Renal pelvis (tissue), 4 donors: ENCODE results near the gene GSN. TPM values are rescaled to one million over a fixed set of nuclear protein-coding genes. Genes with fewer than 3 reads are reported as not detected.

Experiments
- DNase-seq: peaks from one replicate; pipeline ENCODE4 v3.0.0-alpha.2; 2013
- polyA plus RNA-seq, 3 donors: library from polyadenylated mRNA; unstranded; fragments of 120-200 nt; gene quantifications; one replicate each; pipeline ENCODE4 v1.2.1, GENCODE V29; 2013; ENCODE audit not compliant: insufficient read length in 3 of 3

The GSN gene
- polyA plus RNA-seq, 3 donors: 147 to 225 (median 173) TPM

DNA sequence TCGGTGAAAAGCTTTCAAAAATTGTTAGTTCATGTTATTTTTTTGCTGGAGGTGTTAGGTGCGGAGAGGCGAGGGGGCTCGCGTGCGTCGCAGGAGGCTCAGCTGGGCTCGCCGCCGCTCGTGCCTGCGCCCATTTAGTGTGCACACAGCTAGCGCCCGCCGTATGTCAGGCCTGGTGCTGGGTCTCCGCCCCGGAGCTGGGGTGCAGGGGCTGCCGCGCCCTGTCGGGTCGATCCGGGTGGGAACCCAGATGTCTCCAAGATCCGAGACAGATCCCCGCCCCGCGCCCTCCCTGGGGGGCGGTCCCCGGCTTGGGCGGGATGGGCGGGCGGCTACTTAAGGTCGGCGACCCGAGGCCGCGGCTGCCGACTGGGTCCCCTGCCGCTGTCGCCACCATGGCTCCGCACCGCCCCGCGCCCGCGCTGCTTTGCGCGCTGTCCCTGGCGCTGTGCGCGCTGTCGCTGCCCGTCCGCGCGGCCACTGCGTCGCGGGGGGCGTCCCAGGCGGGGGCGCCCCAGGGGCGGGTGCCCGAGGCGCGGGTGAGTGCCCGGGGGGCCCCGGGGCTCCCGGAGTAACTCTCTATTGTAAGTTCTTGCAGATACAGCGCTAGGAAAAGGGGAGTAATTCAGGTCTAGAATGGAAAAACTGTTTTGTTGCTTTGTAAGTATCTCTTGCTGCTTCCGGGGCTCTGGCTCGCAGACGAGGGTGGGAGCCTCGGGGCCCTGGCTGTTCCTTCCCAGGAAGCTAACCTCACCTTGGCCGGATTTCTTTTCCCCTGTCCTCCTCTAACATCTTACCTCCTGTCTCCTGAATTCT is 31.7 kb downstream of the GSN start:
- DNase-seq: no peak

DNA sequence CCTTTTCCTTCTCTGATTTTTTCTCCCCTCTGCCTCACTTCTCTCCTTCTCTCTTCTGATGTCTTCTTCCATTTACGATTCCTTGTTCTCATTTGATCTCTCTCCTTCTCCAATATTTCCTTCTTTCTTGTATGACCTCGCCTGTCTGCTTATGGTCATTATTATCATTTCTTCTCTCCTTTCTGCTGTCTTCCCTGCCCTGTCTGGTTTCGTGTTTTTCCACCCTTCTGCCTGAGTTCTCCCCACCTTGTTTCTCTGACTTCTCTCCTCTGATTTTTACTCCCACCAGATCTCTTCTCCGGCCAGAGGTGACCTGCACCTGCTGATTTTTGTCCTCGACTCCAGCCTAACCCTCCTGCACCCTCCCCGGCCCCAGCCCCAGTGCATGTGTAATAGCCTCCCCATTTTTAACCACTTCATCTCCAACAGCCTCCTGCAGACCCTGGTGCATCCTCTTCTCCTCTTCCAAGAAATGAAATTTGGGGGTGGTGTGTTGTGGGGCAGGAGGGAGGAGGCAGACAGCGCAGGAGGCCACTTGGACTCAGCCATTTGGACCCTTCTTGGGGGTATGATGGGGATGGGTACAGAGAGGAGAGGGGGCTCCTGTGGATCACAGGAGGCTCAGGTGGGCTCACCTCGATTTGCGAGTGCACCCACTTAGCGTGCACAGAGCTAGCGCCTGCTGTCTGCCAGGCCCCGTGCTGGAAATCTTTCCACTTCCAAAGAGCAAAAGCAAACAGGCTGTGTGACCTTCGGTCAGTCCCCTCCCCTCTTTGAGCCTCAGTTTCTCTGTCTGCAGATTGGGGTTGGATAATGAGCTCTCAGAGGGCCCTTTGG is 32.5 kb downstream of the GSN start:
- DNase-seq: no peak

DNA sequence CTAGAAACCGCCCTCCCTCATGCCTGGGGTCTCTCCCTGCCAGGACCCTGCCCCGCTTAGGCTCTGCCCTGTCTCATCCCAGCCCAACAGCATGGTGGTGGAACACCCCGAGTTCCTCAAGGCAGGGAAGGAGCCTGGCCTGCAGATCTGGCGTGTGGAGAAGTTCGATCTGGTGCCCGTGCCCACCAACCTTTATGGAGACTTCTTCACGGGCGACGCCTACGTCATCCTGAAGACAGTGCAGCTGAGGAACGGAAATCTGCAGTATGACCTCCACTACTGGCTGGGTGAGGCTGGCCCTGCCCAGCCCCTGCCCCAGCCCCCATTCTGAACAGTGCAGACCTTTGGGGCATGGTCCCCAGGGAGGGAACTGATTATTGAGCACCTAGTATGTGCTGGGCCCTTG is 33.9 kb downstream of the GSN start:
- no peak for DNase-seq

DNA sequence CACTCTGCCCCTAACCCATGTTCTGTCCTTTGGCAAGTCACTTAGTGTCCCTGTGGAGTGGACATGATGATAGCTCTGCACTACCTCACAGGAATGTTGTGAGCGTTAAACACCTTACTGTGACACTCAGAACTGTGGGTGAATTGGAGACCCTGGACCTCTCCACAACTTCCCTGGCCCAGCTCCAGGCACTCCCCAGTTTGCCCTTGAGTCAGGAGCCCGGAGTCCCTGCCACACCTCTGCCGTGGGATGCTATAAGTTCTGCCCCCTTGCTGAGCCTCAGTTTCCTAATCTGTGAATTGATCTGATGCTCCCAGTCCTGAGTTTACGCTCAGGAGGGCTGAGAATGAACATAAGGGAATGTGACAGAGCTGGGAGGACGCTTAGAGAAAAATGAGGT is 34.4 kb downstream of the GSN start:
- DNase-seq: no peak

DNA sequence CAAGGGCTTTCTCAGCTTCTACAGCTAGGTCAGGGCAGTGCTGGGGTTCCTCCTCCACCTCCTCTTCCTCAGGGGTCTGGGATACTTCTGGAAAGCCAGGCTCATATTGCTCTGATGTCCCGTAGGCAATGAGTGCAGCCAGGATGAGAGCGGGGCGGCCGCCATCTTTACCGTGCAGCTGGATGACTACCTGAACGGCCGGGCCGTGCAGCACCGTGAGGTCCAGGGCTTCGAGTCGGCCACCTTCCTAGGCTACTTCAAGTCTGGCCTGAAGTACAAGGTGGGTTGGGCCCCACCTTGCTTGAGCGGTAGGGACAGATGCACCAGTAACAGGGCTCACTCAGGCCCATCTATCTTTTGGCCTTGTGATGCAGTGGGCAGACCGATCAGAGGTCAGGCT is 34.8 kb downstream of the GSN start:
- no peak for DNase-seq

DNA sequence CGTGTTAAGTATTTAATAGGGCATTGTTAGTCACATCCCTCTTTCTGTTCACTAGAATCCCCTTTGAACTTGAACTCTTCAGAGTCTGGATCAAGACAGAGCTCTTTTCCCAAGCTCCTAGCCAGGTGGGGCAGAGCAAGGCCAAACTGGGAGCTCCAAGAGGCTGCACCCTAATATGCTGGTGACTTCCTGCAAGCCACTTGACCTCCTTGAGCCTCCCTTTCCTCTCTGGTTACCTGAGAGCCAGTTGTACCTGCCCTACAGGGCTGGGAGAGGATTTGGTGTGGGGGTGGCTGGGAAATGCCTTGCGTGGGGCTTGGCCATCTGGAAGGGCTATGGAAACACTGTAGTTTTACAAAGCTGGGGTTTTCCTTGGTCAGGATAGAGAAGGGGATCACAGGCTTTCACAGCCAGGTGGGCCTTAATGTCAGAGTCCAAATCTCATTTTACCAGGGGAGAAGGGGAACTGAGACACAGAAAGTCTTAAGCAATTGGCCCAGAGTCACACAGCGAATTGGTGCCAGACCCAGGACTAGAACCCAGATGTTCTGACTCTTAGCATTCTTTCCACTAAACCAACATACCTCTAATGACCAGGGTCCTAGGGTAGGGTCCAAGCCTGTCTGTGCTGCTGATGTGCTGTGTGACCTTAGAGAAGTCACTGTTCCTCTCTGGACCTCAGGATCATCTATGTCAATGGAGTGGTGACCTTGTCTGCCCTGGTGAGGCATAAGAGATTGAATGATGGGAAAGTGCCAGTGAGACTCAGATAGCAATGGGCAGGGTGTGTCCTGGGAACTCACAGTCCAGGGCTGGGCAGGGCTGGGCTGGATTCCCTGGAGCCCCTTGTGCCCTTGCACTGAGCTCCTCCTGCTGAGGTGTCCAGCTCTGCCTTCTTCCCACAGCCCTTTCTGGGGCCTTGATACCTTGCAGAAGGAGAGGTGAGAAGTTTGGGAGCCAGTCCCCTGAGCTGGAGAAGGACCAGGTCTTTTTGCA is 35.8 kb downstream of the GSN start:
- DNase-seq: no peak

DNA sequence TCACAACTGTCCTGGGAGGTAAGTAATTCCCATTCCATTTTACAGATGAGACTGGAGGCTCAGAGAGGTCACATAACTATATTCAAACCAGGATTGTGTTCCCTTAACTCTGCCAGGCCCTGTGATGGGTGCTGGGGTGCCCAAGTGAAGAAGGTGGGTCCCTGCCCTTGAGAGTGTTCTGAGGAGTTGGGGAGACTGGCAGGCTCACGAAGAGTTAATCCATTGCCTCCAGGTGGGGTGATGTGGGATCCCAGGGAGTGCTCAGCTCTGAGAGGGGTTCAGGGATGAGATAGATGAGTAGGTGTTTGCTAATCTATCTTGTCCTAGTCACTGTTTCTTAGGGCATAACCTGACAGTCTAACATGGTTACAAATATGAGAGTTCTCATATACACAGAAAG is 36.7 kb downstream of the GSN start:
- DNase-seq: no peak

DNA sequence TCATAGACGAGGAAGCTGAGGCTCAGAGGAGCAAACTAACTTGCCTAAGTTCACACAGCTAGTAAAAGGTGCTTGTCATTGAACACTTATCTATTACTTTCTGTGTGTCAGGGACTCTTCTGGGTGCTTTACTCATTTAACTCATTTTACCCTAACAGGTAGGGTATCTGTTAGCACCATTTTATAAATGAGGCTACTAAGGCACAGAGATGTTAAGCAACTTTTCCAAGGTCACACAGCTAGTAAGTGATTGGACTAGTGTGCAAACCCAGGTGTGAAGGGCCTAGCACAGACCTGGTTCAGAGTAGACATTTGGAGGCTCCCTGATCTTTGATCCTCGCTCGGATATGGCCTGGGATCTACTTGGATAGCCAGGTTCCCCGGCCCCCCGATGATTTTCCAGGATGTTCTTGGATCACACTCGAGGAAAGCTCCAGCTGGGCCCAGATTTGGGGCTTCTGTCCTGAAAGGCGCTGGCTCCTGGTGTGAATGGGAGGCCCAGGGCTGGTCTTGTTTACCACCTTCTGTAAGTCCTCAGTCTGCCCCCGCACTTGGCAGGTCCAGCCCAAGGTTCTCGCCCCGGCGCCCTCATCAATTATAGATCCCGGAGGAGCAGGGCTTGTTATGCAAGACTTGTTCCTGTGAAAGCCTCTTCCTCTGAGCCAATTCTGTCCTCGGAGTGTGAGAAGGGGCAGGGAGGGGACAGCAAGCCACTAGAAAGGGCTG is 37.5 kb downstream of the GSN start:
- DNase-seq: no peak

DNA sequence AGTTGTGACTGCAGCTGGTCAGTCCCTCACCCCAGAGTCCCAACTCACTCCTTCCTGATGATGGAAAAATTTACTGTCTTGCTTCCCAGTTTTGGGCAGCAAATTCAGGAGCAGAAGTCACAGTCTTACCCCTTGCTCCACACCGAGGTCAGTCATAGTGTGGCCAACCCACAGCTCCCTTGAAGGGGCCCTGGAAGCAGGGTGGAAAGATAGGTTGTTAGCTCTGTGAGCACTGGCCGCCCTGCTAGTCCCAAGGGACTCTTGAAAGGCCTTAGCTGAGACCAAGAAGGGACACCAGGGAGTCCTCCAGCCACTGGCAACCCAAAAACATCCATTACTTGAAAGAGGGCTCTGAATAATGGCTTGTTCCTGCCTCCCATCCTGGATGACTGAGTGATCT is 40.0 kb downstream of the GSN start:
- no peak for DNase-seq

DNA sequence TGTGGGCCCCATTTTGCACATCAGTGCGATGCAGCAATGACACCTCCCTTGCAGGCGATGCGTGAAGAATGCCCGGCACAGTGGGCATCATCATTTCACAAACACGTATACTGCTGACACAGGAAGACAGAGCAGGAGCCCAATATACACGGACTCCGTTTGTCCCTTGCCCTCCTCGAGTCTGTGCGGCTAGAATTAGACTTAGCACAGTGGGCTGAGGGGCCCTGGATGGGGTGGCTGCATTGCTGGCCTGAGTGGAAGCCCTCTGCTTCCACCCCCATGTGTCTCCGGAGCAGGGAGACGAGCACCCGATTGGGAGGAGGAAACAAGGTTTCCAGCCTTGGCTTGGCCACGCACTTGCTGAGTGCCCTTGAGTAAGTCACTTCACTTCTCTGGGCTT is 40.8 kb downstream of the GSN start:
- no peak for DNase-seq

DNA sequence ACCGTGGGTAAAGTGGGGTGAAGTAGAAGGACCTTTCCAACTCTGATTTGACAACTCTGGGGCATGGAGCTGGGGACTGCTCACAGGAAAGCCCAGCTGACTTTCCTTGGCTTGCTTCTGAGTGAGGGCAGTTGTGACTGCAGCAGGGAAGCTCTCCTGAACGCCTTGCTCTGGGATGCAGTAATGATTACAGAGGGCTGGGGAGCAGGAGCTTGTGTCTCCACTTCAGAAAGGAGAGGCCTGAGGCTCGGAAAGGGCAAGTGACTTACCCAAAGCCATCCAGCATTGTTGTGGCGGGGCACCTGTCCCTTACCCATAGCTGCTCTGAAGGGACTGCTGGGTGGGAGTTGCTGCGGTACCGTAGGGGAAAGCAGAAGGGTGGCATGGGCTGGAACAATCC is 41.2 kb downstream of the GSN start:
- DNase-seq: no peak

DNA sequence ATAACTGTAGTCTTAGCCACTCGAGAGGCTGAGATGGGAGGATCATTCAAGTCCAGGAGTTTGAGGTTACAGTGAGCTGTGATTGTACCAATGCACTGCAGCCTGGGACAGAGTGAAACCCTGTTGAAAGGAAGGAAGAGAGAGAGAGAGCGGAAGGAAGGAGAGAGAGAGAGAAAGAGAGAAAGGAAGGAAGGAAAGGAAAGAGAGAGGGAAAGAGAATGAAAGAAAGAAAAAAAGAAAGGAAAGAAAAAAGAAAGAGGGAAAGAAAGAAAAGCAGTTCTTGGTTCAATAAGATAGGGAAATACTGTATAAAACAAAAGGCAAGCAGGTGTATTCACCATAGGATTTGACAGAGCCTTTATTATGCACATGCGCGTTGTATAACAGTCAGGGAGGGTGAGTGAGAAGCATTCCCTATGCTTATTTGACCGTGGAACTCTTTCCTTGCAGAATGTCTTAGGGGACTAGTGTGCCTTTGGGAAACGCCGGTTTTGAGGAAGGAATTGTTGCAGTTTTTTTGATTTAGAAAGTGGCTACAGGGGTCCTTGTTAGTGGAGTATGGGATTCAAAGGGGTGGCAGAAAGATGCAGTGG is 42.0 kb downstream of the GSN start:
- DNase-seq: no peak

DNA sequence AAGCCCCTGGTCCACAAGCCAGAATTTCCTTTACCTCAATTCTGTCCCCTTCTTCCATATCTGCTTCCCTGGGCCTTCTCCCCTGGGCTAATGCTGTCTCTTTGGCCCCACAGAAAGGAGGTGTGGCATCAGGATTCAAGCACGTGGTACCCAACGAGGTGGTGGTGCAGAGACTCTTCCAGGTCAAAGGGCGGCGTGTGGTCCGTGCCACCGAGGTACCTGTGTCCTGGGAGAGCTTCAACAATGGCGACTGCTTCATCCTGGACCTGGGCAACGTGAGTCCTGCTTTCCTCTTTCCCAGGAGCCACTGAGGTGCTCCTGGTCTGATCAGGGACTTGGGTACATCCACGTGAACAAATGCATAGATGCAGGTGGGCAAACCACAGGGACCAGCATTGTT is 42.6 kb downstream of the GSN start:
- DNase-seq: no peak

DNA sequence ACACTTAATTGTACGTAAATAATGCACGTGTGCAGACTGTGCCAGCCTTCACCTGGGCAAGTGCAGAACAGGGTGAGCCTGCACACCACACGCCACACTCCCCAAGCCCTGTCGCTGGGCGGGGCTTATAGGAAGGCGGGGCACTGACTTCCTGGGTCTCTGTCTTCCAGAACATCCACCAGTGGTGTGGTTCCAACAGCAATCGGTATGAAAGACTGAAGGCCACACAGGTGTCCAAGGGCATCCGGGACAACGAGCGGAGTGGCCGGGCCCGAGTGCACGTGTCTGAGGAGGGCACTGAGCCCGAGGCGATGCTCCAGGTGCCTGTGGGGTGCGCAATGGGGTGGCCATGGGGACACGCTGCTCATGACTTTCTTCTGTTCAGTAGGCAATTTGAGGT is 44.2 kb downstream of the GSN start:
- no peak for DNase-seq

DNA sequence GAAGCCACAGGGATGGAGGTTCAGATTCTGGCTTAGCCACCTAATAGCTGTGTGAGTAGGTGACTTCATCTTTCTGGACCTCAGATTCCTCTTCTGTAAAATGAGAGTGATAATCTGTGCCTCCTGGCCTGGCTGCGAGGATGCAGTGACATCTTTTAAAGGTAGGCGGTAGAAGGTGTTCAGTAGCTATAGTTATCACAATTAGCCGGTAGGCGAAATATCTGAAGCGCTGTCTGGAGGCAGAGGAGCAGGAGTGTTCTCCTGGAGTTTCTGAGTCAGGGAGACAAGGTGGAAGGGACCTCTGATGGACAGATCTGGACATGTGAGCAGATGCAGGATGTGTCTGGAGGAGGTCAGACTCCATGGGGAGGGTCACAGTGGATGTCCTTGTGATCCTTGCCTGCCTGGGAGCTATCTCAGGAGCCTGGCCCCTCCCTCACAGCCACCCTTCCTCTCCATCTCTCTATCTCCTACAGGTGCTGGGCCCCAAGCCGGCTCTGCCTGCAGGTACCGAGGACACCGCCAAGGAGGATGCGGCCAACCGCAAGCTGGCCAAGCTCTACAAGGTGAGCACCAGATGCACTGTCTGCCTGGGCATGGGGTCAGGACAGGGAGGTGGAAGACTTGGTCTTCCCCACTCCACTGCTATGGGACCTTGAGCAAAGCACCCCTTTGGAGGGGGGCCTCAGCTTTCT is 45.6 kb downstream of the GSN start:
- DNase-seq: no peak

DNA sequence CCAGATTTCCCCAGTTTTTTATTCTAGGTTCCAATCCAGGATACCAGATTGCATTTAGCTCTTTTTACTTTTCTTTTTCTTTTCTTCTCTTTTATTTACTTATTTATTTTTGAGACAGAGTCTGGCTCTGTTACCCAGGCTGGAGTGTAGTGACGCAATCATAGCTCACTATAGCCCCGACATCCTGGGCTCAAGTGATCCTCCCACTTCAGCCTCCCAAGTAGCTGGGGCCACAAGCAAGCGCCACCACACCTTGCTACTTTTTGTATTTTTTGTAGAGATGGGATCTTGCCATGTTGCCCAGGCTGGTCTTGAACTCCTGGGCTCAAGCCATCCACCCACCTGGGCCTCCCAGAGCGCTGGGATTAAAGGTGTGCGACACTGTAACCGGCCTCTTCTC is 48.4 kb downstream of the GSN start:
- DNase-seq: no peak

DNA sequence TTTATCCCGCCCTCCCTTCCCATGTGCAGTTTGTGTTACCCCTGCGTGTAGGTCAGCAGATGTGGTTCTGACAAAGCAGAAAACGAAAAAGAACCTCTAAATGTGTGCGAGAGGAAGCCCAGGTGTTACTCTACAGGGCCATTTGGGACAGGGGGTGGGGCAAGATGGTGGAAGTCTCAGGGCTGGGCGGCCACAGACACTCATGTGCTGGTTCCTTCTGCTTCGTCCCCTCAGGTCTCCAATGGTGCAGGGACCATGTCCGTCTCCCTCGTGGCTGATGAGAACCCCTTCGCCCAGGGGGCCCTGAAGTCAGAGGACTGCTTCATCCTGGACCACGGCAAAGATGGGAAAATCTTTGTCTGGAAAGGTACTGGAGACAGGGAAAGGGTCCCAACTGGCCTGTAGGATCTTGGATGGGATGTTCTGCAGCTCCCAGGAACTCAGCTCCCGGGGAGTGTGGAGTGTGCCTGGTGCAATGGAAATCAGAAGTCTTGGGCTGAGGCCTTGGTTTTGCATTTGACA is 49.0 kb downstream of the GSN start:
- DNase-seq: no peak

DNA sequence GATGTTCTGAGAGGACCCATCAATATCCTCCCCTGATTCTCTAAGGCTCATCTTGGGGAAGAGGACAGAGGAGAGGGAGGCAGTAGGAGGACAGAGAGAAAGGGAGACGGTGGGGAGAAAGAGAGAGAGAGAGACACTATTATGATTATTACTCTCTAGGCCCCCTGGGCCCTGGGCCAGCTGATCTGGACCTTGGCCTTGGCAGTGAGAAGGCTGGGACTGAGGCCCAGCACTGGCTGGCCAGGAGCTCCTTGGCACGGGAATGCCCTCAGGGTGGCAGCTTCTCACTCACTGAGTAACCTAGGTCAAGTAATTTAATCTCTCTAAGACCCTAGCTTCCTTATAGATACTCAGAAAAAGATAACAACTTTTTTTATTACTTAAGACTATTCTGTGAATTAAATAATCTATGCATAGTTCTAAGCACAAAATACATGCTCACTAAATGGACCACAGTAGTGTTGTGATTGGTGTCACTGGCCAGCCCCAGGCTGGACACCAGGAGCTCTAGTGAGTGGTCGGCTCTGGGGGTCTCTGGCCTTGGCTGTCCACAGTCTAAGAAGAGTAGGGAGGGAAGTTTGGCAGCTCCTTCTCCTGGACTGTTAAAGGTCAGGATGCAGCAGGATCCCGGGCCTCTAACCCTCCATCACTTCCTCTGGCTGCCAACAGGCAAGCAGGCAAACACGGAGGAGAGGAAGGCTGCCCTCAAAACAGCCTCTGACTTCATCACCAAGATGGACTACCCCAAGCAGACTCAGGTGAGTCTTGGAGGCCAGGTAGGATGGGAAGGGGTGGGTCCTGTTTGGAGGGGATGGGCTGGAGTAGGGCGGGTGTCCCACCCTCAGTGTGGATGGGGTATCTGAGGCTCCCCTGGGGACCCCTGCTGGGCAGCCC is 50.0 kb downstream of the GSN start:
- no peak for DNase-seq
